ENCODE results near the gene MS4A14. TPM values are rescaled to one million over a fixed set of nuclear protein-coding genes. Genes with fewer than 3 reads are reported as not detected.

MS4A14 gene
- total RNA-seq, 1 donor from 2014 or later: not detected

GRCh38 chr11:60371854-60372253, 24.4 kb upstream of the MS4A14 start:
- Mint-ChIP-seq H3K4me3 (ENCODE audit: unreplicated experiment) (no peak overlapping the region), H3K9me3 (ENCODE audit: unreplicated experiment) (no peaks in the 10 kb centered on the region), H3K27me3 (ENCODE audit: unreplicated experiment) (no peaks in the 10 kb centered on the region), H3K36me3 (ENCODE audit: low read depth, unreplicated experiment) (no peaks in the 10 kb centered on the region), H3K27ac (ENCODE audit: unreplicated experiment) (no peak overlapping the region), H3K4me1 (ENCODE audit: unreplicated experiment) (peaks cover 16% of the 10 kb centered on the region)
- TF ChIP-seq CTCF (IDR thresholded peaks at IDR 0.05; ENCODE audit: unreplicated experiment): no peak
- no peak for DNase-seq (ENCODE audit: low spot score)

GRCh38 chr11:60372767-60373166, 23.5 kb upstream of the MS4A14 start:
- no peaks in the 10 kb centered on the region for H3K9me3 Mint-ChIP-seq (ENCODE audit: unreplicated experiment)
- H3K4me3 Mint-ChIP-seq (ENCODE audit: unreplicated experiment): no peak overlapping the region
- no peaks in the 10 kb centered on the region for H3K27me3 Mint-ChIP-seq (ENCODE audit: unreplicated experiment)
- peaks cover 16% of the 10 kb centered on the region for H3K4me1 Mint-ChIP-seq (ENCODE audit: unreplicated experiment)
- TF ChIP-seq CTCF (IDR thresholded peaks at IDR 0.05; ENCODE audit: unreplicated experiment): no peak
- H3K36me3 Mint-ChIP-seq (ENCODE audit: low read depth, unreplicated experiment): no peaks in the 10 kb centered on the region
- no peak for DNase-seq (ENCODE audit: low spot score)
- H3K27ac Mint-ChIP-seq (ENCODE audit: unreplicated experiment): no peak overlapping the region

- Mint-ChIP-seq H3K27ac (ENCODE audit: unreplicated experiment) (no peak overlapping the region), H3K9me3 (ENCODE audit: unreplicated experiment) (no peaks in the 10 kb centered on the region), H3K27me3 (ENCODE audit: unreplicated experiment) (peaks cover 2% of the 10 kb centered on the region), H3K4me3 (ENCODE audit: unreplicated experiment) (no peak overlapping the region), H3K36me3 (ENCODE audit: low read depth, unreplicated experiment) (no peaks in the 10 kb centered on the region), H3K4me1 (ENCODE audit: unreplicated experiment) (peaks cover 21% of the 10 kb centered on the region)
- TF ChIP-seq CTCF (IDR thresholded peaks at IDR 0.05; ENCODE audit: unreplicated experiment): no peak
- DNase-seq (ENCODE audit: low spot score): no peak
These were observed 20.9 kb upstream of the MS4A14 start for GRCh38 chr11:60375316-60375715.

GRCh38 chr11:60376601-60377000, 19.7 kb upstream of the MS4A14 start:
- no peak for DNase-seq (ENCODE audit: low spot score)
- Mint-ChIP-seq H3K9me3 (ENCODE audit: unreplicated experiment) (no peaks in the 10 kb centered on the region), H3K4me1 (ENCODE audit: unreplicated experiment) (peaks cover 13% of the 10 kb centered on the region), H3K27me3 (ENCODE audit: unreplicated experiment) (peaks cover 2% of the 10 kb centered on the region), H3K36me3 (ENCODE audit: low read depth, unreplicated experiment) (no peaks in the 10 kb centered on the region), H3K4me3 (ENCODE audit: unreplicated experiment) (no peak overlapping the region), H3K27ac (ENCODE audit: unreplicated experiment) (no peak overlapping the region)
- TF ChIP-seq CTCF (IDR thresholded peaks at IDR 0.05; ENCODE audit: unreplicated experiment): no peak

GRCh38 chr11:60377401-60378136, 18.7 kb upstream of the MS4A14 start:
- no peak overlapping the region for H3K4me3 Mint-ChIP-seq (ENCODE audit: unreplicated experiment)

More at GRCh38 chr11:60377401-60378136, 18.7 kb upstream of the MS4A14 start:
- Mint-ChIP-seq H3K36me3 (ENCODE audit: low read depth, unreplicated experiment) (no peaks in the 10 kb centered on the region), H3K27ac (ENCODE audit: unreplicated experiment) (no peak overlapping the region), H3K27me3 (ENCODE audit: unreplicated experiment) (peaks cover 3% of the 10 kb centered on the region), H3K9me3 (ENCODE audit: unreplicated experiment) (no peaks in the 10 kb centered on the region), H3K4me1 (ENCODE audit: unreplicated experiment) (peaks cover 15% of the 10 kb centered on the region)
- DNase-seq (ENCODE audit: low spot score): no peak
- TF ChIP-seq CTCF (IDR thresholded peaks at IDR 0.05; ENCODE audit: unreplicated experiment): no peak
